Stimulated activated CD4-positive, alpha-beta T cell treated with anti-CD3 and anti-CD28 coated beads, Interleukin-1b, Interleukin-23, amount 100 ng/mL, for 1 hour (primary cell): ENCODE data around the gene SUSD3.

Experiments
- DNase-seq, 2 donors: peaks; one replicate each; pipeline ENCODE4 v3.0.0-alpha.2; 2020; ENCODE audit warnings: low read depth in 2 of 2

Gene SUSD3

GRCh38 chr9:93123561-93124283, 65.2 kb downstream of the SUSD3 start:
- DNase-seq, result no peak

GRCh38 chr9:93124793-93125192, 66.3 kb downstream of the SUSD3 start:
- DNase-seq, result no peak

GRCh38 chr9:93125331-93125894, 66.9 kb downstream of the SUSD3 start:
- DNase-seq, result no peak

- no peak for DNase-seq
These were observed 67.8 kb downstream of the SUSD3 start for GRCh38 chr9:93126151-93126781.

- DNase-seq, result no peak
These were observed 68.4 kb downstream of the SUSD3 start for GRCh38 chr9:93126825-93127368.

GRCh38 chr9:93127395-93127911, 69.0 kb downstream of the SUSD3 start:
- no peak for DNase-seq

GRCh38 chr9:93128011-93128714, 69.7 kb downstream of the SUSD3 start:
- DNase-seq, result no peak

GRCh38 chr9:93128715-93129224, 70.3 kb downstream of the SUSD3 start:
- DNase-seq, result no peak

- DNase-seq, result no peak
These were observed 70.8 kb downstream of the SUSD3 start for GRCh38 chr9:93129286-93129685.

- no peak for DNase-seq
These were observed 71.4 kb downstream of the SUSD3 start for GRCh38 chr9:93129691-93130500.

- DNase-seq, result no peak
These were observed 72.5 kb downstream of the SUSD3 start for GRCh38 chr9:93130861-93131481.

GRCh38 chr9:93131599-93132286, 73.2 kb downstream of the SUSD3 start:
- DNase-seq, result no peak

GRCh38 chr9:93132287-93132927, 73.9 kb downstream of the SUSD3 start:
- no peak for DNase-seq

GRCh38 chr9:93132946-93133680, 74.6 kb downstream of the SUSD3 start:
- no peak for DNase-seq

- no peak for DNase-seq
These were observed 75.1 kb downstream of the SUSD3 start for GRCh38 chr9:93133681-93134014.

- DNase-seq, result peak; percentile 54 to 81
These were observed 75.7 kb downstream of the SUSD3 start, which contains the start of gene NINJ1 for GRCh38 chr9:93134015-93134739. NINJ1 (minus strand) TSS chr9:93134251; CDS start chr9:93134217, 34 bp downstream.
